ENCODE data around the gene NUBPL. TPM values are rescaled to one million over a fixed set of nuclear protein-coding genes. Genes with fewer than 3 reads are reported as not detected.

NUBPL gene
- total RNA-seq, 1 donor from 2014 or later: 12.5 TPM

- peaks cover 5% of the 10 kb centered on the region for H3K27me3 Mint-ChIP-seq (ENCODE audit: unreplicated experiment)
- H3K4me3 Mint-ChIP-seq (ENCODE audit: unreplicated experiment): no peak overlapping the region
- H3K27ac Mint-ChIP-seq (ENCODE audit: unreplicated experiment): no peak overlapping the region
- peaks cover 6% of the 10 kb centered on the region for H3K4me1 Mint-ChIP-seq (ENCODE audit: low read depth, unreplicated experiment)
- TF ChIP-seq CTCF (IDR thresholded peaks at IDR 0.05; ENCODE audit: partially characterized antibody, unreplicated experiment): no peak
- H3K36me3 Mint-ChIP-seq (ENCODE audit: unreplicated experiment): peaks cover 3% of the 10 kb centered on the region
- DNase-seq: no peak
- peaks cover 11% of the 10 kb centered on the region for H3K9me3 Mint-ChIP-seq (ENCODE audit: unreplicated experiment)
These were observed 3.0 kb downstream of the NUBPL start for GRCh38 chr14:31564194-31564593.

GRCh38 chr14:31566456-31566855, 5.3 kb downstream of the NUBPL start:
- Mint-ChIP-seq H3K27me3 (ENCODE audit: unreplicated experiment) (no peaks in the 10 kb centered on the region), H3K9me3 (ENCODE audit: unreplicated experiment) (peaks cover 2% of the 10 kb centered on the region), H3K36me3 (ENCODE audit: unreplicated experiment) (no peaks in the 10 kb centered on the region), H3K4me3 (ENCODE audit: unreplicated experiment) (no peak overlapping the region), H3K27ac (ENCODE audit: unreplicated experiment) (no peak overlapping the region), H3K4me1 (ENCODE audit: low read depth, unreplicated experiment) (peaks cover 3% of the 10 kb centered on the region)
- TF ChIP-seq CTCF (IDR thresholded peaks at IDR 0.05; ENCODE audit: partially characterized antibody, unreplicated experiment): no peak
- DNase-seq: no peak

GRCh38 chr14:31567655-31568054, 6.5 kb downstream of the NUBPL start:
- DNase-seq: no peak
- H3K27ac Mint-ChIP-seq (ENCODE audit: unreplicated experiment): no peak overlapping the region
- H3K27me3 Mint-ChIP-seq (ENCODE audit: unreplicated experiment): no peaks in the 10 kb centered on the region
- no peaks in the 10 kb centered on the region for H3K9me3 Mint-ChIP-seq (ENCODE audit: unreplicated experiment)
- no peak overlapping the region for H3K4me3 Mint-ChIP-seq (ENCODE audit: unreplicated experiment)
- H3K36me3 Mint-ChIP-seq (ENCODE audit: unreplicated experiment): no peaks in the 10 kb centered on the region
- H3K4me1 Mint-ChIP-seq (ENCODE audit: low read depth, unreplicated experiment): no peaks in the 10 kb centered on the region
- no peak for TF ChIP-seq CTCF (IDR thresholded peaks at IDR 0.05; ENCODE audit: partially characterized antibody, unreplicated experiment)

- Mint-ChIP-seq H3K9me3 (ENCODE audit: unreplicated experiment) (no peaks in the 10 kb centered on the region), H3K27me3 (ENCODE audit: unreplicated experiment) (no peaks in the 10 kb centered on the region), H3K4me3 (ENCODE audit: unreplicated experiment) (no peak overlapping the region), H3K4me1 (ENCODE audit: low read depth, unreplicated experiment) (no peaks in the 10 kb centered on the region), H3K27ac (ENCODE audit: unreplicated experiment) (no peak overlapping the region), H3K36me3 (ENCODE audit: unreplicated experiment) (no peaks in the 10 kb centered on the region)
- no peak for TF ChIP-seq CTCF (IDR thresholded peaks at IDR 0.05; ENCODE audit: partially characterized antibody, unreplicated experiment)
- DNase-seq: no peak
These were observed 7.0 kb downstream of the NUBPL start for GRCh38 chr14:31568161-31568560.

GRCh38 chr14:31568671-31569070, 7.5 kb downstream of the NUBPL start:
- H3K27ac Mint-ChIP-seq (ENCODE audit: unreplicated experiment): no peak overlapping the region
- no peak for TF ChIP-seq CTCF (IDR thresholded peaks at IDR 0.05; ENCODE audit: partially characterized antibody, unreplicated experiment)
- no peaks in the 10 kb centered on the region for H3K36me3 Mint-ChIP-seq (ENCODE audit: unreplicated experiment)
- H3K4me3 Mint-ChIP-seq (ENCODE audit: unreplicated experiment): no peak overlapping the region
- no peaks in the 10 kb centered on the region for H3K27me3 Mint-ChIP-seq (ENCODE audit: unreplicated experiment)
- H3K9me3 Mint-ChIP-seq (ENCODE audit: unreplicated experiment): no peaks in the 10 kb centered on the region
- H3K4me1 Mint-ChIP-seq (ENCODE audit: low read depth, unreplicated experiment): no peaks in the 10 kb centered on the region
- no peak for DNase-seq

All from glutamatergic neuron (in vitro differentiated cells).